ENCODE data around the gene MPZL1.
"Not testable (repeated sequence)": the region's sequence is repeated elsewhere in the genome, so short reads cannot be mapped to it uniquely, and the experiment has no call there.

The MPZL1 gene

DNA sequence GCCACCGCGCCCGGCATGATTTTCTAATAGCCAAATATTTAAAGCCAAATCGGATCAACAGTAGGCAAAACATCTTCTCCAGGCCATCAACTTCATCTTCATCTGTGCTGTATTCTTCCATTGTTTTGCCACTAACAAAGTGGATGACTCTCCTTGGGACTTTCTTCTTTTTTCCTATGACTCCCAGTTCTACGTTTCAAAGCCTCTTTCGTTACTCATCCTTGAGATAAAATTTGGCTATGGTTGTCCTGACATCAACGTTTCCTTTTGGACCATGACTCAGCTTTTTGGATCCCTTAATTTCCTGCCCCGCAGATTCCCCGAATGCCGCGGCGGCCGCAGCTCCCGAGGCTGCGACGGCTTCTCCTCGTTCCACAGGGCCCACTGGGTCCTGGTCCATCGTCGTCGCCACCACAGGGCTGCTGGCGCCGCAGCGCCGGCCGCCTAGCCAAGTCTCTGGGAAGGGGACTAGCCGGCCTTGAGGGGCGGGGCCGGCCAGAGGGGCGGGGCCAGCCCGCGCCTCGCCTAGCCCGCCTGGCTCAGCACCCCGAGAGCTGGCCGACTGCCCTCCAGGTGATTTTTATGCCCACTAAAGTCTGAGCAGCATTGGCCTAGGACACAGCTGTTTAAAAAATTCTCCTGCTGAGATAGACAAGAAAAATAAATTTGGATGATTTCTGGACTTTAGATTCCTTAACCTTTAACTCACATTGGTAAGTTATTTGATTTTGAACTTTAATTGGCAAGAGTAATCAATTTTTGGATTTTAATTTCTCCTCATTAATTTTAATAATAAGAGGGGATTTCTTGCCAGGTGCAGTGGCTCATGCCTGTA lies 98.3 kb downstream of the MPZL1 start:
- DNase-seq = peak; percentile 13

DNA sequence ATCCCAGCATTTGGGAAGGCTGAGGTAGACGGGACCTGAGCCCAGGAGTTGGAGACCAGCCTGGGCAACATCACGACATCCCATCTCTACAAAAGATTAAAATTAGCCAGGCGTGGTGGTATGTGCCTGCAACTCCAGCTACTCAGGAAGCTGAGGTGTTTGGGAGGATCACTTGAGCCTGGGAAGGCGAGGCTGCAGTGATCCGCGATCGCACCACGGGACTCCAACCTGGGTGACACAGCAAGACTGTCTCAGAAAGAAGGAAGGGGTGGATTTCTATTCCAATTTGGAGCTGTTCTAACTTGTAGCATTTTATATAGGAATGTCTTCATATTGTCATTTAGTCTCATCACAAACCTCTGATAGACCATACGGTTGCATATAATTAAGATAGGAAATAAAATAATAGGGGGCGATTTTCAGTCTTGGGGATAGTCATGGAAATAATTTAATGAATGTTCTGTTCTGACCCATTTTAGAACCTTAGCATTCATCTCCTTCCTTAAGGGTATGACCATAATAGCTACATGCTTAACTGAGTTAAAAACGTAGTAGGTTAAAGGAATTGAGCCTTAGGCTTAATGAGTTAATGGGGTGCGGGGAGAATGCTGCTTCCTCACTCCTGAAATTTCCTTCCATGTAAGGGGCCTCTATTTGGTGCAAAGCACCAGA lies 99.0 kb downstream of the MPZL1 start:
- no peak for DNase-seq

DNA sequence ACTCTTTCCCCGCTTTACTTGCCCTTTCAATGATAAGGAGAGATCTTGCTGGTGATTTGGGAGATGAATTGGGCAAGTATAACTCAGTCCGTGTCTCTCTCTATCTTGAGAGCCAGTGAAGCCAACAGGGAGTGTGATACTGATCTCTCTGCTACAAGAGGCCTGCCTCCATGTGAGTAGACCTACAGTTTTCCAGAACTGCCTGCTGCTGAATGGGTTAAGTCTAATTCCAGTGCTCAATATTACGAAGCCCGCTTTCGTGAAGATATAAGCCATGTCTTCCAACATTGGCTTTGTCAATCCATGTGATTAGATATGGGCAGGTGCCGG lies 99.5 kb downstream of the MPZL1 start:
- DNase-seq = no peak

DNA sequence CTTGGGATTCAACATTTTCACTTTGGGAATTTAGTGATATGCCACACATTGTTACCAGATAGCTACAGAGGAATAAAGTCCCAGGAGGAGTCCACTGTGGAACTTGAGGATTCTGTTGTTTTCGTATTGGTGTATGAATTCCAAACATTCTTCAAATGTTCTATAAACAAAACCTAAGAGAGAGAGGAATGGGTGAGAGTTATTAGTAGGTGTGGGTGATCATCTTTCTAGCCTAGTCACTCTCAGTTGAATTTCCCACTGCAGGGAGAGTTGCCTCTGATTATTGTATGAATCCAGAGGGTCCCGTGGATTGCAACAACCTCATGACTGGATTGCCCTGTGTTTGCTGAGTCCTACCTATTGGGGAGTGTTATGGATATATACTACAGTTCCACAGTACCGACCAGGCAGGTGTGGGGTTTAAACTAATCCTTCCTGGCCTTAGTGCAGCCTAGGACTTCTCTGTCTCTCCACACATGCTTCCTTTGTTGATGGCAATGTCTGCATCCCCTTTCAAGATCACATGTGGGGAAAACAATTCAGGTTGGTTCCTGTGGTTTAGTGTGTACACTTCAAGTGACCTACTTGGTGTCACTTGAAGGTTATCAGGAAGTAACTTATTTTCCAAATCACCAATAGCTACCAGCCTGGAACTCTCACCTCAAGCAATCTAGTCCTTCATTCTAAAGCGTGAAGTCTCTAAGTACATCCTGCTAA lies 100.3 kb downstream of the MPZL1 start:
- no peak for DNase-seq

DNA sequence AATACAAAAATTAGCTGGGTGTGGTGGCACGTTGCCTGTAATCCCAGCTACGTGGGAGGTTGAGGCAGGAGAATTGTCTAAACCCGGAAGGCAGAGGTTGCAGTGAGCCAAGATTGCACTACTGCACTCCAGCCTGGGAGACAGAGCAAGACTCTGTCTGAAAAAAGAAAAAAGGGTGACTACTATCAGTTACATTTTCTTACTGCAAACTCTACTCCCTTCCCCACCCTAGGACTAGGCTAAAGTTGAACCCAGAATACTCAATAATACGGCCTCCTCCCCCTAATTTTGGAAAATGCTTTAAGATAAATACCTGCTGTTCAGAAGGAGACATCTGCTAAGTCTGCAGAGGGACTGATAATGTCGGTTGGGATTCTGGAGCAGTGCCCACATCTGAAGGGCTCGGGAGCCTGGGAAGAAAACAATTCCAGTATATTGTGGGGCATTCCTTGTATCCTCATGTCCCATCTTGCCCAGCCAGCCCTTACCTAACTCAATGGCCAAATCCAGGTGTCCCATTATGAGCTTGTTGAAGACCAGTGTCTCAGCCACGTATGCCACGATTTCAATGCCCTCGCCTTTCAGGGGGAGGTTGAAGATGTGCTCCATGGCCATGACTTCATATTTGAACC lies 102.5 kb downstream of the MPZL1 start:
- DNase-seq = no peak

DNA sequence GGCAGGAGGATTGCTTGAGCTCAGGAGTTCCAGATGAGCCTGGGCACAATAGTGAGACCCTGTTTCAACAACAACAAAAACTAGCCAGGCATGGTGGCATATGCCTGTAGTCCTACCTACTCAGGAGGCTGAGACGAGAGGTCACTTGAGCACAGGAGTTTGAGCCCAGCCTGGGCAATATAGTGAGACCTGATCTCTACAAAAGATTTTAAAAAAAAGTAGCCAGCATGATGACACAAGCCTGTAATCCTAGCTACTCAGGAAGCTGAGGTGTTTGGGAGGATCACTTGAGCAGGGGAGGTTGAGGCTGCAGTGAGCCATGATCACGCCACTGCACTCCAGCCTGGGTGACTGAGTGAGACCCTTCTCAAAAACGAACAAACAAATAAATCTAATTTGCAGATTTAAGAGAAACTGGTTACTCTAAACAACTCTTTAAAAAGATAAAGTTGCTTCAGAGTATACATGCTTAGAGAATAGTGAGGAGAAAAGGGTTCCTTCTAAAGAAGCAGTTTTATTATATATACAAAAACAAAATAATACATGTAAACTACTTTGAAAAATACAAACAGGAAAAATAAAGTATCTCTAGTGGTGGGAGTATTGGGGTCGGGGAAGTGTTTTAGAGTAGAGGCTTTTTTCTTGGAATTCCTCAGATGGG lies 103.8 kb downstream of the MPZL1 start:
- no peak for DNase-seq

DNA sequence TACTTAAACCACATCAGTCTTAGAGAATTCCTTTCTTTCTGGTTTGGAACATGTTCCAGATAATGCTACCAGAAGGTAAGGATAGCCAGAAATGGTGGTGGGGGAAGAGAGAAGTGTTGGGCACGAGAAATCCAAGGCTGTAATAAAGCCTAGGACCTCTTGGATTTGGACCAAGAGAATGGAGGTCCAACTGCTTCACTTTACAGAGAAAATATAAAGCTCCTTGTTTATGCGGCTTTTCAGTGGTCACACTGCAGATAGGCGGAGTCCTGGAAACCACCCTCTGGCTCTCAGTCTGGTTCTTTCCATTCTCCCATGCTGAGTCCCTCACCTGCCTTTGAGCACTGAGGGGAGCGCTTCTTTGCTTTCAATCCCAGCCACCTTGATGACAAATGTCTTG lies 104.3 kb downstream of the MPZL1 start:
- DNase-seq = no peak

DNA sequence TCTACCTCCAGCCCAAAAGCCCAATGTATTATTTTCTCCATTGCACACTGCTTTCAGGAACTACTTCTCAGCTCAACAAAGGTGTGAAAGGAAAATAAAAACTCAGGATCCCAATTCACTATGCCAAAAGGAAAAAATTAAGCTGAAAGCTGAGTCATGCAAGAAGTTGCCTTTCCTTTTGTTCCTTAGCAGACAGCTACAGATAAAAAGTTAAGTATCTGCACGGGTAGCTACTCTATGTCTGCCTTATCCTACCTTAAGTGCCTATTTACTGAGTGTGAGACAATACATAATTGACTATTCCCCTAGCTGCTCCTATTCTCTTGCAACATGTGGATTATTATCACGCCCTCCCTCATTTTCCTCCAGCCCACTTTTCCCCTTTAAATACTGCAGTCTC lies 108.1 kb downstream of the MPZL1 start:
- DNase-seq = no peak

DNA sequence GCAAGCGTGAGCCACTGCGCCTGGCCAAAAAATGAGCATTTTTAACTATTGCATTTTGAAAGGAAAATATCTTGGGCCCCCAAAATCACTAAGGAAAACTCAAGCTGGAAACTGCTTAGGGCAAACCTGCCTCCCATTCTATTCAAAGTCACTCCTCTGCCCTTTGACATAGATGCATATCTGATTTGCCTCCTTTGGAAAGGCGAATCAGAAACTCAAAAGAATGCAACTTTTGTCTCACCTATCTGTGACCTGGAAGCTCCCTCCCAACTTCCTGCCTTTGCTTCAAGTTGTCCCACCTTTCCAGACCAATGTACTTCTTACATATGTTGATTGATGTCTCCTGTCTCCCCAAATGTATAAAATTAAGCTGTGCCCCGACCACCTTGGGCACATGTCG lies 108.9 kb downstream of the MPZL1 start:
- not testable (repeated sequence) for DNase-seq

DNA sequence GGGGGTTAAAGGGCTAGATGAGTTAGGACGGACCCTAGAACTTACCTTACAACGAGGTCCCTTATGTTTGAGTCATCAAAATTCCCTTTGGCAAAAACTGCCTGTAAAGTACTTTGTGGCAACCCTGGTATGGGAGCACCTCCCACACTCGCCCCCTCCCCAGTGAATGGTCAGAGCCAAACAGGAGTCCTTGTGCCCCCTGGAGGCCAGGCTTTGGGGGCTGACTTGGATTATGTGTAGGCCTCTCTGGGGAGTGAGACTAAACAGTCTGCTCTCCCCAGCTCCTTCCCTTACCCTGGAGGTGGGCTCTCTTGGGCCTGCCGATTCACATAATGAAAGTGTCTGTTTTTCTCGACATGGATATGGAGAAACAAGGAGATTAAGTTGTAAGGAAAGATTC lies 110.9 kb downstream of the MPZL1 start:
- DNase-seq = no peak

DNA sequence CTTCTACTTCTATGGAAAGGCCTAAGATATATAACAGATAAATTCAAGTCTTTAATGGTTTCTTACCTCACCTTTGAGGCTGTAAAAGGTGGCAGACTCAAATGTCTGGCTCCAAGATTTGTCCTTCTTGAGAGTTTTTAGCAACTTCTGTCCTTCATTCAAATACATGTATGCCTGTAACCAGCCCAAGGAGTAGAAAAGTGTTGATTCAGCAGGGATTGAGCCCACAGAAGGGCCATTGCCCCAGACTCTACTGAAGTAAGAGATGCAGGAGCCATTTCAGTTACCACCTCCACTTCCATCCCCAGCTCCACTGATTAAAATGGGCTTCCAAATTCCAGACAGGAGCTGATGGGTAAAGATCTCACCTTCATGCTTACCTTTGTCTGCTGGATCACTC lies 112.1 kb downstream of the MPZL1 start:
- no peak for DNase-seq

DNA sequence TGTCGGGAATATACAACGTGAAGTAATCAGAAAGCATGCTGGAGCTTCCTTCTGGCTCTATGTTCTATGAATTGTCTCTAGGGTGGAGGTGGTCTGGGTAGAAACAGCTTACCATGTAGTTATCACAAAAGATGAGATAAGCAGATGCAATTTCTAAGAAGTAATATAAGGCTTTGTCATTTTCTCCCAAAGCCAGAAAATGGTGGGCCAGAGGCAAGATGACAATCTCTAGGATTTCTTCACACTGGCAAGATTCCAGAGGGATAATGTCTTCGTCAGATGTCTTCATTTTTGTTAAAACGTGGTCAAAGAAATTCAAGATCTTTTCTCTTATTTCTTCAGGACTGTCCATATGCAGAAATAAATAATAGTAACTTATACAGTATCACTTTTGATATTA lies 114.4 kb downstream of the MPZL1 start:
- DNase-seq = no peak

DNA sequence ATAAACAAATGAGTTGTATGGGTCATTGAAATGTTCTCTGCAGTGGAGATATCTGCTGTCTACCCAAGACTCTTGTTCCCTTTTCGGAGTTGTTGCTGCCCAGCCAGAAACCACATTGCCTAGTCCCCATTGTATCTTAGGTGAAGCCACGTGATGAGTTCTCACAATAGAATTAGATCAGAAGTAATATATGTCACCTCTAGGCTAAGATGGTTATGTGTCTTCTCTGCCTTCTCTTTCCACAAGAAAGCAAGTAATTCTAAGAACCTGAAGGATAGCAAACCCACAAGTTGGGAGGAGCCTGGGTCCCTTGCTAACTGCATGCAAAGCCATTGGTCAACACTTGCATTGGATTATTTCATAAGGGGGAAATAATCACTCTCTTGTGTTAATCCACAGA lies 115.5 kb downstream of the MPZL1 start:
- DNase-seq = no peak

DNA sequence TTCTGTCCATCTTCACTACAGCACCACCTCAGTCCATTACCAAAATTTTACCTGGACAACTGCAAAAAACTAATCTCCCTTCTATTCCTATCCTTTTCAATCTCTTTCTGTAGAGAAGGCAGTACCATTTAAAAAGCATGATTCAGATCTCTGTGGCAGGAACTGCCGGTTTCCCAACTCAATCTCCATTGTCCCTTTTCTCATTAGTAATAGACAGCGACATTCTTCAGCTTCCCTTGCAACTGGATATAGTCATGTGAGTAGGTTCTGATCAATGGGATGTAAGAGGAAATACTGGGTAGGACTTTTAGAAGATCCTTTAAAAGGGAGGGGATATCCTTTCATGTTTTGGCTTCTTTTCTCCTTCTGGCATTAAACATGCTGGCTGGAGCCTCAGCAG lies 117.2 kb downstream of the MPZL1 start:
- DNase-seq = no peak

All from activated naive CD4-positive, alpha-beta T cell treated with Interleukin-2 at 50 U/mL for 16 hours (primary cell).